Hematopoietic multipotent progenitor cell treated with erythropoietin and hydrocortisone succinate and interleukin-3 and kit ligand, for 8 days (in vitro differentiated cells): ENCODE measurements around the gene GOLGA8H.
"Not testable (repeated sequence)": the region's sequence is repeated elsewhere in the genome, so short reads cannot be mapped to it uniquely, and the experiment has no call there.

Experiments
- DNase-seq: peaks from one replicate; pipeline ENCODE4 v3.0.0-alpha.2; 2015

Gene GOLGA8H, protein sequence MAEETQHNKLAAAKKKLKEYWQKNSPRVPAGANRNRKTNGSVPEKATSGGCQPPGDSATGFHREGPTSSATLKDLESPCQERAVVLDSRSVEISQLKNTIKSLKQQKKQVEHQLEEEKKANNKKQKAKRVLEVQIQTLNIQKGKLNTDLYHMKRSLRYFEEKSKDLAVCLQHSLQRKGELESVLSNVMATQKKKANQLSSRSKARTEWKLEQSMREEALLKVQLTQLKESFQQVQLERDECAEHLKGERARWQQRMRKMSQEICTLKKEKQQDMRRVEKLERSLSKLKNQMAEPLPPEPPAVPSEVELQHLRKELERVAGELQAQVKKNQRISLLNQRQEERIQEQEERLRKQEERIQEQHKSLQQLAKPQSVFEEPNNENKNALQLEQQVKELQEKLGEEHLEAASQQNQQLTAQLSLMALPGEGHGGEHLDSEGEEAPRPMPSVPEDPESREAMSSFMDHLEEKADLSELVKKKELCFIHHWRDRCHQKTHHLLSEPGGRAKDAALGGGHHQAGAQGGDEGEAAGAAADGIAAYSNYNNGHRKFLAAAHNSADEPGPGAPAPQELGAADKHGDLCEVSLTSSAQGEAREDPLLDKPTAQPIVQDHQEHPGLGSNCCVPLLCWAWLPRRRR

DNA sequence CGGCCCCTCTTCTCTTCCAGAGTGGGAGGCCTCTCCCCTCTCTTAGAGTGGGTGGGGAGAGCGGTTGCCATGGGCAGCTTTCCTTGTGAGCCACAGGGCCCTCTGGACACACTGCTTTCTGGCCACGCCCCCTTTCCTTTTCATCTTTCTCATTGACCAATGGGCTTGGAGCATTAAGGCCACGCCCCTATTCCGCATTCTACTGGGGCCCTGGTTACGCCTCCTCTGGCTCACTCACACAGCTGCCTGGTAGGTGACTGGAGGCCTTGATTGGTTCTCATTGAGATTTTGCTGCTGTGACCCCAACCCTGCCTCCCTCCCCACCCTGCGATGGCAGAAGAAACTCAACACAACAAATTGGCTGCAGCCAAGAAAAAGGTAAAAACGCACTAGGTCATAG lies at the start of gene GOLGA8H:
Gene GOLGA8H (plus strand): TSS at position 233 of the 400 bp plus-strand sequence. CDS start 98 bp downstream, at position 331.
- not testable (repeated sequence) for DNase-seq

DNA sequence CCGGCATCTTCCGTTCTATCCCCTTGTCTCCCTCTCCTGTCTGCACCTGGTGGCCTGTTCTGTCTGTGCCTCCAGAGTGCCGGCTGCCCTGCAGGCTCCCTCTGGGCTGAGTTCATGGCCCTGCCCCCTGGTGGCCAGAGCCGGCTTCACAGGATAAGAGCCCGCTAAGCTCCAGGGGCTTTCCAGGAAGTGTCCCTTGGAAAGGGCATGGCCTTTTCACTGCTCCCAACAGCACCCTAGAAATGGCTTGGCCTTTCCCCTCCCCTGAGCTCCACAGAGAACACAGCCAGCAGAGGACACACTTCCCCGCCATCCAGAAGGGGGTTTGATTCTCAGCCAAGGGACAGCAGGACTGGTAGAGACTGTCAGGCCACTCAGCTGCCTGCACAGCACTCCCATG lies 36.9 kb upstream of the GOLGA8H start:
- DNase-seq: not testable (repeated sequence)

DNA sequence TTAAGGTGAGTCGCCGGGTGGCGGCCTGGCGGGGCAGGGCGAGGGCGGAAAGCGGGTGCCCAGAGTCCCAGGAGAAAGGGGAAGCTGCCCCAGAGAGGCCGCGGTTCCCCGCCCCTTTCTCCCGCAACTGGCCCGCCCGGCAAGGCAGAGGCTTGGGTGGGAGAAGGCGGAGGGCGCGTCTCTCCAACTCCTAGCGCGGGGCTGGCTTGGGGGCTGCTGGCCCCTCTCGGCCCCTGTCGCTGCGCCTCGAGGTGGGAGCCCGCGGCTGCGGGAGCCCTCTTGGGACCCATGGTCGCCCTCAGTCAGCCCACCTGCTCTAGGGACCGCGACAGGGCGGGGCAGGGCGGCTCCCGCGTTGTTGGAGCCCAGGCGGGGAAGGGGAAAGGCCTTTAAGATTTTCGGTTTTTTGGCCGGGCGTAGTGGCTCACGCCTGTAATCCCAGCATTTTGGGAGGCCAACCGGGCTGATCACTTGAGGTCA lies 30.8 kb upstream of the GOLGA8H start:
- not testable (repeated sequence) for DNase-seq

DNA sequence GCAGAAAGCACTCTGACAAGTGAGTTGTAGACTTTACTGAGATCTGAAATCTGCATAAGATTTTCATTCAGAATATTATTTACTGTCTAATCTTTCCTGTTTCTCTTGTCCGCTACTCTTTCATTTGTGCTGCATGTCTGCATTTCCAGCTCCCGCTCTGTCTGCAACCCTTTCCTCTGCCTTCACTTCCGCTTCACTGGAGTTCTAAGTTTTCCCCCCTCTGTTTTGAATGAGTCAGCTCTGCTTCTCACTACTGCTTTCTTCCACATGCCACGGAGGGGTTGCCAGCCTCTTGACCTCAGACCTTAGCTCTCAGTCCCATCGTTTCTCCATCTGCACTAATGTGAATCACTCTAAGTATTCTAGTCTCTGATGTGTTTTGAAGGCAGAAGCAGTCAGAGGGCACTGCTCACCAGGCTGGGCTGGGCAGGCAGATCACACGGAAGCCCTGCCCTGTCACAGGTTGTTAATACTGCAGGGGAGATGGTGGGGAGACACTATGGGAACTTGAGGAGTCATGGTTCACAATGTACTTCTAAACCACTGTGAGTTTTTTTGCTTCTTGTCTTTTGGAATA lies 24.3 kb upstream of the GOLGA8H start:
- not testable (repeated sequence) for DNase-seq

DNA sequence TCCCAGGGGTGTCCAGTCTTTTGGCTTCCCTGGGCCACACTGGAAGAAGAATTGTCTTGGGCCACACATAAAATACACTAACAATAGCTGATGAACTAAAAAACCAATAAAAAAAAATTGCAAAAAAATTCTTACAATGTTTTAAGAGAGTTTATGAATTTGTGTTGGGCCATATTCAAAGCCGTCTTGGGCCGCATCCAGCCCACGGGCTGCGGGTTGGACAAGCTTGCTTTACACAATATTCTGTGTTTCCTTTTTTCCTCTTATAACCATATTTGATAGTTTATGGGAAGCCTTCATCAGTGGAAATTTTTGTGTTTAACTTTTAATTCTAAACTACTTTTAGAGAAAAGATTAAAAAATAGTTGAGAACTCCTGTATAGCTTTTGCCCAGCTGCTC lies 23.1 kb upstream of the GOLGA8H start:
- DNase-seq: not testable (repeated sequence)

DNA sequence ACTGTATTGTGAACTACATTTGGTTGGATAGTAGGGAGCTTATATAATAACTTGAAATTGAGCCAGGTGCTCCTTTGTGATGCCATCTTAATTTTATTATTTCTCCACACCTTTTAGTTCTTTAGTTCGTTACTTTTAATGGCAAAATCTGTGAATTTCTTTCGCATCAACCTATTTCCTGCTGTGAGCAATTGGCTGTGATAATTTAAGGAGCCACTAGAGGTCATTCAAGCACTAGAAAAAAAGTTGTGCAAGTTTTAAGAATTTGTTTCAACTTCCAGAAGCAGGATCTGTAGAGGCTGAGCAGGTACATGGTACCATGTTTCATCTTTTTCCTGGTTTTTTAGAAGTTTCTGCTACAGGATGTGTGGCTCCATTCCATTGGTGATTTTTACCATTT lies 4.9 kb upstream of the GOLGA8H start:
- not testable (repeated sequence) for DNase-seq

DNA sequence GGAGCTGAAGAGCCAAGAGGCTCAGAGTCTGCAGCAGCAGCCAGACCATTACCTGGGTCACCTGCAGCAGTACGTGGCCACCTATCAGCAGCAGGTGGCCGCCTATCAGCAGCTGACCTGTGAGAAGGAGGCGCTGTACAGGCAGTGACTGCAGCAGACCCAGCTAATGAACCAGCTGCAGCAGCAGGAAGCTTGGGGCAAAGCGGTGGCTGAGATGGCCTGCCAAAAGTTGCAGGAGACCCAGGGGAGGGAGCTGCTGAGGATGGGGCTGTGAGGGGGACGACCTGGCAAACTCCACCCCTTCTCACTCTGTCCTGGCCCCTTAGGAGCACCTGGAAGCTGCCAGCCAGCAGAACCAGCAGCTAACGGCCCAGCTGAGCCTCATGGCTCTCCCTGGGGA lies 8.4 kb downstream of the GOLGA8H start:
- DNase-seq: not testable (repeated sequence)

DNA sequence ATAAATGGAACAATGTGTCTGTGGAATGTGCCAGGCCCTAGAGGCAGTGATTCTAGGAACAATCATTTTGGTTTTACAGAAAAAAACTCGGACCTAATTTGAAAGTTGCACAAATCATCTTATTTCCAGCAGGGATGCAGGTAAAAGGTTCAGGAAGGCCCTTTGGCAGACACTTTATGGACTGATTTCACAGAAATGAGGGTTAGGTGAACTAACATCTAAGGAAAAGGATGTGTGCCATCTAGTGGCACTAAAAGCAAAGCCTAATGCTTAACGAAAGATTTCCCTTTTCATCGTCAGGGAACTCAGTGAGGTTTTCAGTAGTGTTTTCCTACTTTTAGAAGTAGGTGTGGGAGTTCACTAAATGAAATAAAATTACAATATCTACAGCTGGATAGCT lies 17.5 kb downstream of the GOLGA8H start:
- peak; percentile 20 for DNase-seq

DNA sequence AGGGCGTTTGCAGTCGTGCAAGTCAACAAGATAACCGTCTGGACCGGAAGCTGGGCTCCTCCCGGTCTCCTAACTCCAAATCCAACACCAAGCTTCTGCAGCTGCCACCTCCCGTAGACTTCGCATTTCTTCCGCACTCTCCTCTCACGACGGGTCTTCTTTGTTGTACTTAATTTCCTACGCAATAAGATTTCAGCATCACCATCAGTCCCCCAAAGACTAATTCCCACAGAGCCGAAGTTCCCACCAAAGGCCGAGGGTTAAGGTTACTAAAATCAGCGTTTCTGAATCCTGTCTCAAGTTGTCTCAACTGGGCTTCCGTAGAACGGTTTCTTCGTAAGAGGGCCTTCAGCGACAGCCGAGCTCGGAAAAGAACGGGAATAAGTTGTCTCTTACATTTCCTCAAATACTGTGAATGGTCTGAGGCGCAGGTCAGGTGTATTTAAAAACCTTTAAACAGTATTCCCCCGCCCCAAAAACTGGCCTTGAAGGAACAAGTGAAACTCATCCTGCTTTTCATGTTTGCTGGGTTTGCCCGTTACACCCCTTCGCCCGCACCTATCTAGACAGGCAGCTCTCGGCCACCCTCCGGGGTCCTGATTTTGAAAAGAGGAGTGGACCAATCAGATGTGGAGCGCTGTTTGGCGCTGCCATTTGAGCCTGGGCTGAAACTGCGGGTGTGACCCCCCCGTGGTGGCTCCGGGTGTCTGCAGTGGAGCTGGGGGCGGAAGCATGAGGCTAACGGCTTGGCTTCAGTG lies 21.8 kb downstream of the GOLGA8H start, which contains the start of gene ARHGAP11B:
Gene ARHGAP11B (plus strand): TSS at position 693 of the 758 bp plus-strand sequence.
- peak; percentile 98 for DNase-seq

DNA sequence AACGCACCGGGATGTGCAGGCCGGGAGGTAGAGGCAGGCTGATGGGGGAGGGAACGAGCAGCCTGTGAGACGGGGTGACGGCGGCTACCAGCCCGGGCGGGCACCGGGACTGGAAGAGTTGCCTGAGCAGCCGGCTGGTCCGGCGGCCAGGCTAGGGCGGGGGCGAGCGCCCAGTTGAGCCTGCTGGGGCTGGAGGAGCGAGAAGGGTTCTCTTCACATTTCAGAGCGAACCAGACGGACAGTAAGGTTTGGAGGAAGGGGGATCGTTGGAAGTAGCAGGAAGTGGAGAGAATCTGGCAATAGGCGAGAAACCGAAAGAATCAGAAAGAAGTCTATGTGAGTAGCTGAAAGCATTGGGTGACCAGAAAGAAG lies 22.4 kb downstream of the GOLGA8H start:
- peak; percentile 20 for DNase-seq

DNA sequence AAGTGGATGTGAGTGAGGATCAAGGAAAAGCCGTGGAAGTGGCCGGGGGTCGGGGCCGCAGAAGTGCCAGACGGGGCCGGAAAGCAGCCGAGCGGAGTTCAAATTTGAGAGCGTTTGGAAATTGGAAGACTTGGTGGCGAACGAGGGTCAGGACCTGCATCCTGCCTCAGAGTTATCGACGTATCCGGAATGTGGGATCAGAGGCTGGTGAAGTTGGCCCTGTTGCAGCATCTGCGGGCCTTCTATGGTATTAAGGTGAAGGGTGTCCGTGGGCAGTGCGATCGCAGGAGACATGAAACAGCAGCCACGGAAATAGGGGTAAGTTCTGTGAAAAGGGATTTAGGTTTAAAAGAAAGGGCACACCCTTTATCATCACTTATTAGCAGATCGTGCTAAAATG lies 22.8 kb downstream of the GOLGA8H start:
- DNase-seq: not testable (repeated sequence)

DNA sequence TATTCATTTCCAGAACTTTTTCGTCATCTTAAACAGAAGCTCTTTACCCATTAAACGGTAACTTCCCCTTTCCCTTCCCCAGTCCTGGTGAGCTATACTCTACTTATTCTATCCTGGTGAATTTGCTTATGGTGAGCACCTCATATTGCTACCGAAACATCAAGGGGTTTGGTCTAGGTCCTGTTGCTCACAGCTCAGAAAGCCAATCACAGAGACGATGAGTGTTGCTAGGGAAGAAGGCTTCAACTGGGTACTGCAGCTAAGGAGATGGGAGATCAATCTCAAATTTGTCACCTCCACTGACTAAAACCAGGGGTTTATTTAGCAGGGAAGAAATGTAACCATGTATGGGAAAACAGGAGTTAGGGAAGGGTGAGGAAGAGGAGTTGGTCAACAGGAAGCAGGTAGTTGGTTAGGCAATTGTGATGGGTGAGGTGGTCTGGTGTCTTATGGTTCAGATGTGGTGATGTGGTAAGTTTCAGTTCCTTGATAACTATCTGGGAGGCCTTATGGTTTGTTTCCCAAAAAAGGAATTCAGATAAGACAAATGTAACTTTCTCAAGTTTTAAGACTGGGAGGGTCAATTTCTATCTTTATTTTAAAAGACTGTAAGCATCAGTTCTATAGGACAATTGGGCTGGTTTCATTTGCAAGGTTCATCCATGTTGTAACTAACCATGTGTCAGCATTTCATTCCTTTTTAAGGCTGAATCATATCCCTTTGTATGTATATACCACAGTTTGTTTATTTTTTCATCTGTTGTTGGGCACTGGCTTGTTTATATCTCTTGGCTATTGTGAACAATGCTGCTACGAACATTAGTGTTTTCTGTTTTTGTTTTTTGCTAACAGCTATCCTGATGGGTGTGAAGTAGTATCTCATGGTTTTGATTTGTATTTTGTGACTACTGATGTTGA lies 46.4 kb downstream of the GOLGA8H start:
- no peak for DNase-seq

DNA sequence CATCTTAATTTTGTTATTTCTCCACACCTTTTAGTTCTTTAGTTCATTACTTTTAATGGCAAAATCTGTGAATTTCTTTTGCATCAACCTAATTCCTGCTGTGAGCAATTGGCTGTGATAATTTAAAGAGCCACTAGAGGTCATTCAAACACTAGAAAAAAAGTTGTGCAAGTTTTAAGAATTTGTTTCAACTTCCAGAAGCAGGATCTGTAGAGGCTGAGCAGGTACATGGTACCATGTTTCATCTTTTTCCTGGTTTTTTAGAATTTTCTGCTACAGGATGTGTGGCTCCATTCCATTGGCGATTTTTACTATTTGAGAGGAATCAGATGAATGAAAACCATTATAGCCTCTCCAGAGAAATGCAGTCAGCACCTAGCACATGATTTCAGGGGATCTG lies 57.3 kb downstream of the GOLGA8H start:
- DNase-seq: peak; percentile 23
